ENCODE results near the gene GYG2. TPM values are rescaled to one million over a fixed set of nuclear protein-coding genes. Genes with fewer than 3 reads are reported as not detected.

The GYG2 gene
- total and polyA plus RNA-seq, 2 of the 8 experiments (the other 6 are each of a cell fraction or from before 2014, with no cell fraction given), result 52.8 to 65.3 TPM

- Histone ChIP-seq H2BK5ac (ENCODE audit: low read depth, low read length) (no peak overlapping the region), H4K91ac (replicated peaks; ENCODE audit: insufficient read length, low read length) (no peak overlapping the region), H2AFZ (ENCODE audit: low read length) (no peak overlapping the region), H3K79me1 (ENCODE audit: low read depth, low read length) (no peaks in the 10 kb centered on the region), H4K20me1 (replicated peaks in 1 of 2; ENCODE audit: control insufficient read depth in 1 of 2, insufficient read depth in 2 of 2, low read length in 2 of 2) (no peaks in the 10 kb centered on the region), H2BK20ac (ENCODE audit: low read length) (no peak overlapping the region), H3K23ac (ENCODE audit: insufficient read length) (no peak overlapping the region), H3K9ac (replicated peaks in 1 of 4; ENCODE audit: extremely low read depth in 1 of 4, low read depth in 3 of 4, low read length in 3 of 4) (no peak overlapping the region), H3K4me1 (replicated peaks in 1 of 4; ENCODE audit: control insufficient read depth in 3 of 4, insufficient read depth in 4 of 4, low read length in 3 of 4) (no peaks in the 10 kb centered on the region), H2BK120ac (replicated peaks; ENCODE audit: low read depth, low read length) (no peak overlapping the region), H2BK15ac (ENCODE audit: low read length) (no peak overlapping the region), H2AK5ac (ENCODE audit: low read depth, low read length) (no peak overlapping the region), H3K36me3 (ENCODE audit: control insufficient read depth in 2 of 4, insufficient read depth in 4 of 4, low read length in 3 of 4) (peaks cover 0 to 3% (median 0%) of the 10 kb centered on the region in 4 experiments; a peak in 2 of 8 replicates), H3K18ac (ENCODE audit: extremely low read depth, low read length) (no peak overlapping the region), H3K4me2 (ENCODE audit: insufficient read depth in 1 of 2, low read depth in 2 of 2, low read length in 2 of 2) (no peak overlapping the region), H3K14ac (ENCODE audit: insufficient read length) (no peak overlapping the region), H3K27me3 (replicated peaks in 1 of 4; ENCODE audit: control insufficient read depth in 3 of 4, extremely low read depth in 1 of 4, insufficient read depth in 3 of 4, low read length in 3 of 4) (no peaks in the 10 kb centered on the region), H3K79me2 (ENCODE audit: control insufficient read depth in 1 of 2, insufficient read depth in 2 of 2, low read length in 2 of 2) (no peaks in the 10 kb centered on the region), H4K8ac (ENCODE audit: extremely low read depth, insufficient read depth, low read length) (no peak overlapping the region), H3K27ac (ENCODE audit: low read depth, low read length) (no peak overlapping the region), H3K4me3 (ENCODE audit: extremely low read depth in 1 of 4, insufficient read depth in 2 of 4, low read depth in 3 of 4, low read length in 4 of 4) (no peak overlapping the region), H4K5ac (ENCODE audit: insufficient read length, low read depth, low read length) (no peak overlapping the region), H2BK12ac (ENCODE audit: low read depth, low read length) (no peak overlapping the region), H3K4ac (replicated peaks; ENCODE audit: insufficient read length, low read depth, low read length) (no peak overlapping the region), H3K9me3 (ENCODE audit: insufficient read depth in 2 of 2, low read depth in 1 of 2, low read length in 1 of 2) (no peaks in the 10 kb centered on the region), H3K23me2 (ENCODE audit: low read depth, low read length) (no peaks in the 10 kb centered on the region), H3K56ac (replicated peaks; ENCODE audit: insufficient read length, low read depth, low read length) (no peak overlapping the region)
- ChIA-PET CTCF (ENCODE audit: partially characterized antibody) (no interaction called here), POLR2A (ENCODE audit: partially characterized antibody) (interaction anchor here (0.6 to 0.7 kb wide), 2 partner anchors 12 to 20 kb away, joined by 3 to 4 read pairs; no protein-coding TSS in a partner anchor)
- DNase-seq (ENCODE audit: low read depth in 1 of 2, low spot score in 2 of 2), result no peak
- WGBS, 2 experiments (ENCODE audit: extremely low coverage in 1 of 2, insufficient coverage in 1 of 2, insufficient read length in 1 of 2, insufficient replicate concordance in 2 of 2, low coverage in 1 of 2, low lambda C conversion rate in 2 of 2, missing lambda C conversion rate in 1 of 2), result 88% methylated on average over 7 of the region's 7 CpGs; no CpG with 5 or more reads in 1 of the 2 experiments
- FAIRE-seq, result no peak
- TF ChIP-seq HDAC6 (IDR thresholded peaks at IDR 0.05; ENCODE audit: low read depth, low read length), result no peak
- TF ChIP-seq POU5F1 (IDR thresholded peaks at IDR 0.05; ENCODE audit: low read depth, low read length), result no peak
- TF ChIP-seq SIX5 (IDR thresholded peaks at IDR 0.05; ENCODE audit: low read depth, low read length), result no peak
- TF ChIP-seq EZH2 (IDR thresholded peaks at IDR 0.05; ENCODE audit: low read depth, low read length, severe bottlenecking), result no peak
- no peak for TF ChIP-seq CTCF (IDR thresholded peaks at IDR 0.05; ENCODE audit: control extremely low read depth in 1 of 3, insufficient read depth in 1 of 3, low read depth in 1 of 3, low read length in 3 of 3)
- no peak for TF ChIP-seq CREB1 (IDR thresholded peaks at IDR 0.05)
- no peak for TF ChIP-seq BCL11A (IDR thresholded peaks at IDR 0.05; ENCODE audit: low read depth in 2 of 2, low read length in 2 of 2)
- no peak for TF ChIP-seq SIN3A (conservative IDR thresholded peaks at IDR 0.05 in 1 of 2, IDR thresholded peaks at IDR 0.05 in 1 of 2; ENCODE audit: low read depth in 1 of 2, low read length in 2 of 2)
- no peak for TF ChIP-seq USF2 (IDR thresholded peaks at IDR 0.05; ENCODE audit: low read length)
- no peak for TF ChIP-seq EGR1 (IDR thresholded peaks at IDR 0.05; ENCODE audit: borderline replicate concordance, low read depth, low read length)
These were observed 44.0 kb downstream of the GYG2 start for GRCh38 chrX:2872671-2873277.
